GM18508 (cell line): Measurements from ENCODE around the gene ACTG1.

Source experiments
- ATAC-seq: cut with Tn5 transposase; IDR thresholded peaks from one replicate; pipeline ENCODE4 v1.9.1; 2021; ENCODE audit warnings: moderate number of reproducible peaks; ENCODE audit not compliant: insufficient read depth, unreplicated experiment

The ACTG1 gene

DNA sequence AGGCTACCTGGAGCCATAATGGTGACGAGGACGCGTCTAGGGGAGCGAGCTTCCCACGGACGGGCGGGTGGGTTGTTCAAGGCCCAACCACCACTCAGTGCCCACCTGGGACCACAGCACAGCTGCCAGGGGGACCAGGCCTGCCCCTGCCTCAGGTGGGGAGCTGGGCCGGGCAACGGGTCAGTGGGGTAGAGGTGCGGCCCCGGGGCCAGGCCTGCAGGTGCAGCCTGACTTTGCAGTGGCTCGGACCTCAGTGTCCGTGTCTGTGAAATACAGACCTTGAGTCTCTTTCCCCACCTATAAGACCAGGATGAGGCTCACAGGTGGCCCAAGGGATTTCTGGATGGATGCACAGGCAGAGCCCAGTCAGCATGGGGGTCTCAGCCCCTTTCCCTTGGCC lies 43.3 kb downstream of the ACTG1 start:
- ATAC-seq, result no peak

DNA sequence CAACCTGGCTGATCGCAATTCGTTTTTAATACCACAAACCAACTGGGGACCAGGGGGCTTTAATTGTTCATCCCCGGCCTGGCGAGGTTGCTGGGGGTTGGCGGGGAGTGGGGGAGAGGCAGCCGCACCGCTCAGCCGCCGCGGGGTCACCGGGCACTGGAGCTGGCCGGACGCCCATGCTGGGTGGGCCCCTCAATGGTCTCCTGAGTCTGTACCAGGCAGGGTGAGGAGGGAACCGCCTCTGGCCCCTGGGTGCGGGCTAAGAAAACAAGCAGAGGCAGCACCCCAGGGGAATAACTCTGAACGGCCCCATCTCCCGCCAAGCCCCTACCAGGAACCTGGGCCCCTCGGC lies 43.9 kb downstream of the ACTG1 start:
- ATAC-seq, result no peak

DNA sequence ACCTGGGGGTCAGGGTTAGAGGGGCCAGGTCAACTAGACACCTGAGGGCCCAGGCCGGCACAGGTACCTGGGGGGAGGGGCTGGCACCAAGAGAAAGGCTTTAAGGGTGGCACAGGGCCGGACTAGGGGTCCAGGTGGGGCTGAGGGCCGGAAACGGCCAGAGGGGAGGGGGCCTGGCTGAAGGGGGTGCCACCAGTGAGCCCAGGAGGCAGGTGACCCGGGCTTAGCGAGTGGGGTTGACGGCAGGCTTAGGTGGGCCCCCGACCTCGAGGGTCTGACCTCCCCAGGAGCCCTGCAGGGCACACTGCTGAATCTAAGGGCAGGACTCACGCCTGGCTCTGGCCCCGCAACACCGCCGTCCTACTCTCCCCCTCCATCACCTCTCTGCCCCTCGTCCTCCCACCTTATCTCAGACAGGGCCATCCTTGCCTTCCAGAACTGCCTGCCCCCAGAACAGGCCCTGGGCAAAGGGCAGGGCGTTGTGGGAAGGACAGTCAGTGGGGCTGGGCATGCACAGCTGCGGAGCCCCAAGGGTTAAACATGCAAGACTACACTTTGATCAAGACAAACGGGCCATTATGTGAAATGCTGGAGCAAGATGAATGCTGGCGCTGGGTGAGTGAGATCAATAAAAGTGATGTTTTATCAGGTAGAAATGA lies 44.4 kb downstream of the ACTG1 start:
- ATAC-seq, result no peak

DNA sequence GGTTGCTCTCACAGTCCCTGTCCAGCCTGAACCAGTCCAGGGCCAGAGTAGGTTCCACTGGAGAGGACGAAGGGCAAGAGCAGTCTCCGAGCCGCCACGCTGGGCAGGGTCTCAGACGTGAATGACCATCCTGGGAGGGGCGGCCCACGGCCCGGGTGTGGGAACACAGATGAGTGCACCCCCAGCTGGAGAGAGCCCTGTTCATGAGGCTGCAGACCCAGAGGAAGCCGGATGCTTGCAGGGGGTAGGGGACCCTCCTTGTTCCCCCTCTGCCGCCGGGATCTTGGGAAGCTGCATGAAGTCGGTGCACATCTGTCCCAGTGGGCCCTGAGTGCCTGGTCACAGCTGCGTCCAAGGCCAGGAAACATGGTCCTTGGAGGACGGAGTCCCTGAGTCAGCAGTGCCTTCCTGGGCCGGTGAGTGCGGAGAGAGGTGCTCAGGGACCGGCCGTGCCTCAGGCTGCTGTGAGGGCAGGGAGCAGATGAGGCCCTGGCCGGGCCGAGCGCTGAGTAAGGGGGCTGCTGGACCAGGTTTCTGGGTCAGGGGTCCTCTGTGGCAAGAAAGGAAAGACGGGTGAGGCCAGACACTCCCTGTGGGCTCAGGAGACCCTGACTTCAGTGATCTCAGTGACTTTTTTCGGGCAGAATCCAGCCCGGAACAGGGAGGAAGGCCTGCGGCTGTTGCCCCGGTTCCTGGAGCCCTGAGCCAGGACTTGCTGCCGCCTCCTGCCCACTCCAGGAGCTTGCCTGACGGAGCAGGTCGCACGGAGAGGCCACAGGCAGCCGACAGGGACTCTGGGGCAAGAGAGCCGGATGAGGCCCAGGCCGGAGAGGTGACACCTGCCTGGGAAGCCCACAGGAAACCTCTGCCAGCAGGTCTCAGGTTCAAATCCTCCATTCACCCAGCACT lies 45.8 kb downstream of the ACTG1 start:
- no peak for ATAC-seq

DNA sequence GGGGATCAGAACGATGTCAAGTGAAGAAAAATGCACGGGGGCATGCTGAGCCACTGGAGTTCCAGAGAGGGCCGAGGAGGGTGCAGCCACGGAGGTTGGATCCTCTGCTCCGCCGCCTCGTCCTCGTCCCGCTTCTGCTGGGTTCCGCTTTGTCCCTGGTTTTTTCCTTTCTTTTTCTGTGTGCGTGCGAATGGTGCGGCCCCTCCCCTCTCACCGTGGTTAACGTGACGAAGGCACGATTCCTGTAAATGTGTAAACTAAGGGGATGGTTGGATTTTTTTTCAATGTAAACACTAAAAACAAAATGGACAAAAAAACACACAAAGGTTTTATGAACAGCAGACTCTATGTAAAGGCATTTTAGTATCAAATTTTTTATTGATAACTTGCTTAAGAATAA lies 46.7 kb downstream of the ACTG1 start:
- no peak for ATAC-seq

DNA sequence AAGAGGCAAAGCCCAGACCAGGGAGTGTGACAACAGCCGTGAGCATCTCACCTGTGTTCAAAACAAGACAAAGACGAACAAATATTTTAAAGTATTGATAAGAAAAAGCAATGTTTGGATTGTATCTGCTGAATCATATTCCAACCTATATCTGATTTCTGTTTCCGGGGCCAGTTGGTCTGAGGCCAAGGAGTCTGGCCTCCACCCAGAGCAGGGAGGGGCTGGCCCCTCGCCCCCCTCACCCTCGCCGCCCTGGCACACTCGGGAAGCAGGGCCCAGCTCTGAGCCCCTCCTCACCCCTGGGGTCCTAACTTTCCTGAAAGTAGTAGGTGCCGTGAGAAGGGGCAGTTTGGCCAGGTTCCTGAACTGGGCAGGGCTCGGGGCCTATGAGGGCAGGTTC lies 48.0 kb downstream of the ACTG1 start:
- ATAC-seq, result no peak

DNA sequence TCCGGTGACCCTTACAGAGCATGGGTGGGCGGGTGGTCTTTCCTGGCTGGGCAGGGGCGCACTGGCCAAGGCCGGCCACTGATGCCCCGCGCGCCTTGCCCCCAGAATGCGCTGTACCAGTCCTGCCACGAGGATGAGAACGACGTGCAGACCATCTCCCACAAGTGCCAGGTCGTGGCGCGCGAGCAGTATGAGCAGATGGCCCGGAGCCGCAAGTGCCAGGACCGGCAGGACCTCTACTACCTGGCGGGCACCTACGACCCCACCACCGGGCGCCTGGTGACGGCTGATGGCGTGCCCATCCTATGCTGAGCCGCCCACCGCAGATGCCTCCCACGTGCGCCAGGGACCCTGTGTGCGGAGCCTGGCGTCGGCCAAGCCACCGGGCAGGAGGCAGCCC lies 49.1 kb downstream of the ACTG1 start:
- ATAC-seq, result no peak

DNA sequence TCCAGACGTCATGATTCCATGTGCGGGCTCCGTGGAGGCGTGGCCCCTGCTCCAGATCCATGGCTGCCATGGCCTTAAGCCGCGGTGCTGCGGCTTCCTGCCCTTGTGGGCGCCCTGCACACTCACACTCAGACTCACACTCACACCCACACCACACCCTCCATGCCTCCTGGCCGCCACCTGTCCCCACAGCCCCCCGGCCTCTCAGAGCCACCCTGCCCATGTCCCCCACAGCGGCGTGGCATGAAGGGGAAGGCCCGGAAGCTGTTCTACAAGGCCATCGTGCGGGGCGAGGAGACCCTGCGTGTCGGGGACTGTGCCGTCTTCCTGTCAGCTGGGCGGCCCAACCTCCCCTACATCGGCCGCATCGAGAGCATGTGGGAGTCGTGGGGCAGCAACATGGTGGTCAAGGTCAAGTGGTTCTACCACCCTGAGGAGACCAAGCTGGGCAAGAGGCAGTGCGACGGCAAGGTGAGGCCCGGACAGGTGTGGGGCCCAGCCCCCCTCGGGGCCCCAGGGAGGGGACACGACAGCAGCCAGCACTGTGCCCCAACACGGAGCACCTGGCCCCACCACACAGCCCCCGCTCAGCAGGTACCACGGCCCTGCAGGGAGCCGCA lies 50.0 kb downstream of the ACTG1 start:
- ATAC-seq, result no peak

DNA sequence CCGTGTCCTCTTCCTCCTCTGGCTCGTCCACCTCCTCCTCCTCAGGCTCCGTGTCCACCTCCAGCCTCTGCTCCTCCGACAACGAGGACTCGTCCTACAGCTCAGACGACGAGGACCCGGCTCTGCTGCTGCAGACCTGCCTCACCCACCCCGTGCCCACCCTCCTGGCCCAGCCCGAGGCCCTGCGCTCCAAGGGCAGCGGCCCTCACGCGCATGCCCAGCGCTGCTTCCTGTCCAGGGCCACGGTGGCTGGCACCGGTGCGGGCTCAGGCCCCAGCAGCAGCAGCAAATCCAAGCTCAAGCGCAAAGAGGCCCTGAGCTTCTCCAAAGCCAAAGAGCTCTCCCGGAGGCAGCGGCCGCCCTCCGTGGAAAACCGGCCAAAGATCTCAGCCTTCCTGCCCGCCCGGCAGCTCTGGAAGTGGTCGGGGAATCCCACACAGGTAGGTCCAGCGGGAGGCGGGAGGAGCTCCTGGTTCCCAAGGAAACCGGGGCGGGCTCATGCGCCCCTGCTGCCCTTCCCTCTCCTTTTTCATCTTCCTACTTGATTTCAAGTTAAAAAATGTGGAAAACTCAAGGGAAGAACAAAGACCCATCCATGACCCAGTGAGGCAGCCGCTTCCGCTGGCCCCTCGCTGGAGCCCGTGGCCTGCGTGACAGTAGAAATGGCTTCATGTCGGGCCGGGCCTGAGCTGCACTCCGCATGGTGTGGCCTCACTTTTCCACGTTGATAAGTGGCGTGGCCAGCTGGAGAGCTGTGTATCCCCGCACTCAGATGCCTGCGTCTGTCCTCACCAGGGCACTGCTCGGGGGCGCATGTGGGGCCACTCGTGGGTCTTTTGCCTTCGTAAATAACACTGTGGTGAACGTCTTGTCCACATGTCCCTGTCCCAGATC lies 50.7 kb downstream of the ACTG1 start:
- no peak for ATAC-seq

DNA sequence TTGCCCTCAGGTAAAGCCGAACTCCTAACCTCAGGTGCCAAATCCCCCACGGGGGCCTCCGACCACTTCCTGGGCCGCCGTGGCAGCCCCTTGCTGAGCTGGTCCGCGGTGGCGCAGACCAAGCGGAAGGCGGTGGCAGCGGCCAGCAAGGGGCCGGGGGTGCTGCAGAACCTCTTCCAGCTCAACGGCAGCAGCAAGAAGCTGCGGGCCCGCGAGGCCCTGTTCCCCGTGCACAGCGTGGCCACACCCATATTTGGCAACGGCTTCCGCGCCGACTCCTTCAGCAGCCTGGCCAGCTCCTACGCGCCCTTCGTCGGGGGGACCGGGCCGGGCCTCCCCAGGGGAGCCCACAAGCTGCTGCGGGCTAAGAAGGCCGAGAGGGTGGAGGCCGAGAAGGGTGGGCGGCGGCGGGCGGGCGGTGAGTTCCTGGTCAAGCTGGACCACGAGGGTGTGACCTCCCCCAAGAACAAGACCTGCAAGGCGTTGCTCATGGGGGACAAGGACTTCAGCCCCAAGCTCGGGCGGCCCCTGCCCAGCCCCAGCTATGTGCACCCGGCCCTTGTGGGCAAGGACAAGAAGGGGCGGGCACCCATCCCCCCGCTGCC lies 51.6 kb downstream of the ACTG1 start:
- ATAC-seq, result no peak
